Astrocyte of the cerebellum (primary cell): Measurements from ENCODE around the gene ISLR2.
A peak's percentile ranks its signal among the peaks of the same experiment; 100 is the strongest.

ENCODE experiments used
- DNase-seq: peaks from one replicate; pipeline ENCODE4 v3.0.0-alpha.2; 2011; ENCODE audit warnings: low read depth
- H3K4me3 ChIP-seq: 2 replicates; pipeline ENCODE4 v1.5.1; 2011; ENCODE audit warnings: mild to moderate bottlenecking, low read depth, low read length, moderate library complexity
- in situ Hi-C: cut with HindIII; loops from 2 replicates; pipeline ENCODE4 v1.10.0; 2017; ENCODE audit warnings: low sequenced_read_pairs
- TF ChIP-seq, protein P1 (sequence below): IDR thresholded peaks from 2 replicates; pipeline ENCODE4 v1.5.1; 2012; ENCODE audit warnings: low read length, low read depth, moderate library complexity, mild to moderate bottlenecking; ENCODE audit errors: missing control alignments

ISLR2 gene

GRCh38 chr15:74124196-74124595 is 6.2 kb upstream of the ISLR2 start:
- in situ Hi-C loops, result no loop called here
- DNase-seq, result no peak
- TF ChIP-seq, protein P1, sequence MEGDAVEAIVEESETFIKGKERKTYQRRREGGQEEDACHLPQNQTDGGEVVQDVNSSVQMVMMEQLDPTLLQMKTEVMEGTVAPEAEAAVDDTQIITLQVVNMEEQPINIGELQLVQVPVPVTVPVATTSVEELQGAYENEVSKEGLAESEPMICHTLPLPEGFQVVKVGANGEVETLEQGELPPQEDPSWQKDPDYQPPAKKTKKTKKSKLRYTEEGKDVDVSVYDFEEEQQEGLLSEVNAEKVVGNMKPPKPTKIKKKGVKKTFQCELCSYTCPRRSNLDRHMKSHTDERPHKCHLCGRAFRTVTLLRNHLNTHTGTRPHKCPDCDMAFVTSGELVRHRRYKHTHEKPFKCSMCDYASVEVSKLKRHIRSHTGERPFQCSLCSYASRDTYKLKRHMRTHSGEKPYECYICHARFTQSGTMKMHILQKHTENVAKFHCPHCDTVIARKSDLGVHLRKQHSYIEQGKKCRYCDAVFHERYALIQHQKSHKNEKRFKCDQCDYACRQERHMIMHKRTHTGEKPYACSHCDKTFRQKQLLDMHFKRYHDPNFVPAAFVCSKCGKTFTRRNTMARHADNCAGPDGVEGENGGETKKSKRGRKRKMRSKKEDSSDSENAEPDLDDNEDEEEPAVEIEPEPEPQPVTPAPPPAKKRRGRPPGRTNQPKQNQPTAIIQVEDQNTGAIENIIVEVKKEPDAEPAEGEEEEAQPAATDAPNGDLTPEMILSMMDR, result no peak
- no peak overlapping the region for H3K4me3 ChIP-seq

DNA sequence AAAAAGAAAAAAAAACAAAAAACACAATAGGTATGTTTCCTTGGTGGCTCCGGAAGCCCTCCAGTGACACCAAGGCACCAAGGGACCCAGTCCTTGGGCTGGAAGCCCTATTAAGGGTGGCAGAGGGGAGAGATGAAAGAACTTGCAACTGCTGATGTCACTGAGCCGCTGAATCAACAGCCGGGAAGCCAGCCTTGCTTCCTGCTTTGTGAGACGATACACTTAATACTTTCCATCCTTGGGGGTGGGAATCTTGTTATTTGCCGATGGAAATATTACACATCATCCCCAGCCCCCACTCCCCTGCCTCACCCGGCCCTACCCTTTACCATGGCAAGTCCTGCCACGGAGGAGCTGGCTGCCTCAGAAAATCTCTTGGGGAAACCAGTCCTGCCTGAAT is 5.6 kb upstream of the ISLR2 start:
- TF ChIP-seq, protein P1, result no peak
- in situ Hi-C loops, result no loop called here
- no peak overlapping the region for H3K4me3 ChIP-seq
- no peak for DNase-seq

GRCh38 chr15:74127255-74127953 is 3.0 kb upstream of the ISLR2 start:
- peak overlapping the region; percentile 32 for H3K4me3 ChIP-seq
- TF ChIP-seq, protein P1, result peak; percentile 90
- DNase-seq, result peak; percentile 47
- in situ Hi-C loops, result no loop called here

GRCh38 chr15:74127954-74128784 is 2.2 kb upstream of the ISLR2 start:
- peak overlapping the region; percentile 32 for H3K4me3 ChIP-seq
- in situ Hi-C loops, result no loop called here
- no peak for DNase-seq
- TF ChIP-seq, protein P1, result no peak

DNA sequence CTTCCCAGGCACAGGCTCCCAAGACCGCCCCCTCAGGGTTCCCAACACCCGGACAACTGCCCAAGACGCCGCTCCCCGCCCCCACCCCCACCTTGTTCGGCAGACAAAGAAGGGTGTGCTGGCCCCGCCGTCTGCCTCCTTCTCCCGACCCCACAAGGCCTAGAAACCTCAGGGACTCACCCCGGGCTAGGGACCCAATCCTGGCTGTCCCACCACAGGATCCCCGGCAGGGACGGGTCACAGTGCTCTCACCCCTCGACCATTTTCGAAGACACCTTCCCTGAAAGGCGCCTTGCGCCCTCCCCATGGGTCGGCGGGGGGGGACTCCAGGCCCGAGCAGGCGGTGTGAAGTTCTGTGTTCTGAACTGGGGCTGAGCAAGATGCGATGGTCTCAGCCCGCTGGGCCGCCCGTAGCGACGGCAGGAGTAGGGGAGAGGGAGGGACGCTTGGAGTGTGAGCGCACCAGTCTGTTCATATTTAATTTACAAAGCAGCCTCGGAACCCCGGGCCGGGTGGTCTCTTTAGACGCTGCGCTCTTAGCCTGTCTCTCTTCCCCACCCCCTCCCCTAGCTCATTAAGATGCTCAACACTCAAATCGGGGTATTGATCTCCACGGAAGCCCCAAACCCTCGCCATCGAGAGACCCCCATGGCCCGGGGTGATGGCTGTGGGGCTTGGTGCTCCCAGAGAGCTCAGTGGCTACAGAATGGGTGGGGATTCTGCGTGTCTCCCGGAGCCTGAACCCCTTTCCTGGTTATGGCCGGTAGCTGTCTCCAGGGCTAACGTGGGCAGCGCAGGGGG is 1.4 kb upstream of the ISLR2 start:
- TF ChIP-seq, protein P1, result no peak
- H3K4me3 ChIP-seq, result no peak overlapping the region
- in situ Hi-C loops, result no loop called here
- no peak for DNase-seq

- TF ChIP-seq, protein P1, result no peak
- no peak overlapping the region for H3K4me3 ChIP-seq
- no peak for DNase-seq
- in situ Hi-C loops, result no loop called here
These were observed 716 bp upstream of the ISLR2 start for GRCh38 chr15:74129586-74130154.
